A673 (cell line): ENCODE results near the gene CEP131. TPM values are rescaled to one million over a fixed set of nuclear protein-coding genes. Genes with fewer than 3 reads are reported as not detected.

Experiments used
- Bru-seq: library from RNA; stranded (reverse); fragments of 400-500 nt; gene quantifications from one replicate; lab custom pipeline; 2021; lab: Mats Ljungman, UMichigan
- BruChase-seq, 2 experiments: library from RNA; stranded (reverse); fragments of 400-500 nt; gene quantifications; one replicate each; lab custom pipeline; 2021; lab: Mats Ljungman, UMichigan
- BruUV-seq: library from RNA; stranded (reverse); fragments of 400-500 nt; replicated peaks from 2 replicates; lab custom pipeline; 2021; lab: Mats Ljungman, UMichigan
- CTCF ChIA-PET: fragments of 300-600 bp; sonication (Branson Sonifier 250); formaldehyde crosslinking; loops from one replicate; lab custom pipeline; 2022; ENCODE audit warnings: antibody characterized with exemption; lab: Charles Lee
- POLR2A ChIA-PET: fragments of 300-600 bp; sonication (Branson Sonifier 250); formaldehyde crosslinking; loops from one replicate; lab custom pipeline; 2022; ENCODE audit warnings: antibody characterized with exemption; ENCODE audit not compliant: low non-redundant PET; lab: Charles Lee
- DNase-seq: peaks from one replicate; pipeline ENCODE4 v3.0.0-alpha.2; 2015; ENCODE audit warnings: low spot score
- H3K27ac ChIP-seq: fragments of 200-600 bp; sonication (generic); 2 replicates; pipeline ENCODE4 v1.5.1; 2016; ENCODE audit warnings: mixed run types, low read depth, mild to moderate bottlenecking, mixed read lengths, antibody characterized with exemption, low read length; ENCODE audit not compliant: poor library complexity, severe bottlenecking
- H3K27me3 ChIP-seq: fragments of 200-600 bp; sonication (generic); replicated peaks from 2 replicates; pipeline ENCODE4 v1.6.1; 2017; ENCODE audit warnings: mixed run types, low read depth, mild to moderate bottlenecking, mixed read lengths, antibody characterized with exemption, low read length; ENCODE audit not compliant: insufficient read depth, poor library complexity
- H3K36me3 ChIP-seq: fragments of 200-600 bp; sonication (generic); 2 replicates; pipeline ENCODE4 v1.6.1; 2016; ENCODE audit warnings: mixed run types, mild to moderate bottlenecking, mixed read lengths, antibody characterized with exemption, low read length; ENCODE audit not compliant: insufficient read depth, poor library complexity, severe bottlenecking
- H3K4me1 ChIP-seq: fragments of 200-600 bp; sonication (generic); 2 replicates; pipeline ENCODE4 v1.6.1; 2017; ENCODE audit warnings: mixed run types, mild to moderate bottlenecking, mixed read lengths, antibody characterized with exemption, low read length; ENCODE audit not compliant: insufficient read depth, poor library complexity, severe bottlenecking
- H3K4me3 ChIP-seq: fragments of 200-600 bp; sonication (generic); 2 replicates; pipeline ENCODE4 v1.5.1; 2016; ENCODE audit warnings: low read depth, mixed run types, mild to moderate bottlenecking, mixed read lengths, low read length; ENCODE audit not compliant: poor library complexity, severe bottlenecking
- H3K9me3 ChIP-seq: fragments of 200-600 bp; sonication (generic); 2 replicates; pipeline ENCODE4 v1.6.1; 2016; ENCODE audit warnings: mixed run types, low read depth, mild to moderate bottlenecking, mixed read lengths, antibody characterized with exemption, low read length; ENCODE audit not compliant: poor library complexity, severe bottlenecking
- EZH2 ChIP-seq: fragments of 200-600 bp; sonication (generic); IDR thresholded peaks from 2 replicates; pipeline ENCODE4 v1.6.1; 2017; ENCODE audit warnings: borderline replicate concordance, low read depth, mild to moderate bottlenecking, mixed read lengths, antibody characterized with exemption, low read length; ENCODE audit not compliant: poor library complexity, severe bottlenecking
- intact Hi-C: fragments of 100-400 bp; cut with micrococcal nuclease; formaldehyde crosslinking; loops from one replicate; pipeline ENCODE4 v1.10.0; 2022; ENCODE audit not compliant: unreplicated experiment
- long read RNA-seq: library from polyadenylated mRNA; stranded (forward); transcript quantifications from one replicate; pipeline ENCODE4 v2.0.0, GENCODE V29; 2022
- total RNA-seq: library from RNA; stranded (reverse); gene quantifications from 2 replicates; pipeline ENCODE4 v1.2.3, GENCODE V29; 2021
- TF ChIP-seq, protein P1 (sequence below): fragments of 300-800, 200-600 bp; sonication (generic); conservative IDR thresholded peaks from 2 replicates; pipeline ENCODE4 v1.5.1; 2017; ENCODE audit warnings: low read depth, mild to moderate bottlenecking, antibody characterized with exemption, low read length, moderate library complexity, mixed read lengths

The CEP131 gene
- total RNA-seq = 27.1 and 36.3 TPM in 2 replicates
- Bru-seq, nascent RNA = percentile 46 among the genes with signal in this experiment
- percentile 51 among the genes with signal in this experiment for BruChase-seq, experiment 1, labeled RNA remaining after a 2-hour chase
- percentile 60 among the genes with signal in this experiment for BruChase-seq, experiment 2, labeled RNA remaining after a 6-hour chase
- long read RNA-seq, transcript CEP131-203 (26 exons, 3,543 nt) = major isoform, 12 of 82 reads
- long read RNA-seq, transcript CEP131-202 (25 exons, 3,505 nt) = minor isoform, 5 of 82 reads
- long read RNA-seq, transcript CEP131-201 (26 exons, 3,673 nt) = minor isoform, 10 of 82 reads
- long read RNA-seq, partial matches to known transcripts = 20 of 82 reads
- long read RNA-seq, other reads (novel, unspliced or antisense) = 34 of 82 reads

DNA sequence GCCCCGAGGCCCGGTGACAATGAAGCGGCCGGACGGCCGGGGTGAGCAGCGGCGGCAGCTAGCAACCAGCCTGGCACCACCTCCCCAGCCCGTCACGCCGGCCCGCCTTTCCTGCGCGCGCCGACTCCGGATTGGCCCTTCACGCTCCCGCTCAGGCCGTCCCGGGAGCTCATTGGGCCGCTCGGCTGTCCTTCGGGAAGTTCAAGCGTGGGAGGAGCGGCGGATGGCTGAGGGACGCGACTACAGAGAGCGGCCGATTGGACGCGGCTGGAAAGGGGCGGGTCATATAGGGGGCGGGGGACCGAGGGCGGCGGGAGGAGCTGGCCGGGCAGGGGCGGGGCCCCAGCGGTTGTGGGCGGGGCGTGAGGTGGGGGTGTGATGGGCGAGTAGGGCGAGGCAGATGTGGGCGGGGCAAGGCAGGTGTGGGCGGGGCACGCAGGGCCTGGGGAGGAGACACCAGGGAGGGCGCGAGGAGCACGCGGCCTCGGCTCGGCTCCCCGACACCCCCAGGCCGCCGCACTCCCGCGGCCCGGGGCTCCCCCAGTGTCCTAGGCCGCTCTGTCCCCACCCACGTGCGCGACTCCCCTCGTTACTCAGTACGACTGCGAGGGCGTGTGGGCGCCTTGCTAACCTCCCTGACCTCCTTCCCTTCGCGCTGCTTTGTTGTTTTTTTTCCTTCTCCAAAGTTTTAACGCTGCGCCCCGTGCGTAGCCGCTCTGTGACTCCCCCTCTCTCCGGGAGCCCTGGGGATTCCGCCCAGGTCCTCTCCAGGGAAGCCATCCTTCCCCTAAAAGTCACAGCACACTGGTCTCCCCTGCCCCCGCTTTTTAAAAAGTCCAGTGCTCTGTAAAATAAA is at the start of gene CEP131:
TSS of gene CEP131 (minus strand) at position 60 of the 856 bp plus-strand sequence. CDS start 2,909 bp downstream, outside the sequence.
- peaks cover 5% of the 10 kb centered on the region for H3K9me3 ChIP-seq
- ChIA-PET CTCF (interaction anchor here (0.8 to 1.2 kb wide), 3 partner anchors 13 to 126 kb away, joined by 3 read pairs; partner anchors contain the start of genes NDUFAF8 and TEPSIN), POLR2A (interaction anchor here (0.6 kb wide), 2 partner anchors 172 to 196 kb away, joined by 3 read pairs; no protein-coding TSS in a partner anchor)
- no peaks in the 10 kb centered on the region for H3K36me3 ChIP-seq
- H3K27ac ChIP-seq = peak within 1 kb of the TSS; percentile 79
- no TSS peak for BruUV-seq
- intact Hi-C loops = no loop called here
- no peaks in the 10 kb centered on the region for H3K27me3 ChIP-seq
- peaks cover 10% of the 10 kb centered on the region for H3K4me1 ChIP-seq
- TF ChIP-seq, protein P1, sequence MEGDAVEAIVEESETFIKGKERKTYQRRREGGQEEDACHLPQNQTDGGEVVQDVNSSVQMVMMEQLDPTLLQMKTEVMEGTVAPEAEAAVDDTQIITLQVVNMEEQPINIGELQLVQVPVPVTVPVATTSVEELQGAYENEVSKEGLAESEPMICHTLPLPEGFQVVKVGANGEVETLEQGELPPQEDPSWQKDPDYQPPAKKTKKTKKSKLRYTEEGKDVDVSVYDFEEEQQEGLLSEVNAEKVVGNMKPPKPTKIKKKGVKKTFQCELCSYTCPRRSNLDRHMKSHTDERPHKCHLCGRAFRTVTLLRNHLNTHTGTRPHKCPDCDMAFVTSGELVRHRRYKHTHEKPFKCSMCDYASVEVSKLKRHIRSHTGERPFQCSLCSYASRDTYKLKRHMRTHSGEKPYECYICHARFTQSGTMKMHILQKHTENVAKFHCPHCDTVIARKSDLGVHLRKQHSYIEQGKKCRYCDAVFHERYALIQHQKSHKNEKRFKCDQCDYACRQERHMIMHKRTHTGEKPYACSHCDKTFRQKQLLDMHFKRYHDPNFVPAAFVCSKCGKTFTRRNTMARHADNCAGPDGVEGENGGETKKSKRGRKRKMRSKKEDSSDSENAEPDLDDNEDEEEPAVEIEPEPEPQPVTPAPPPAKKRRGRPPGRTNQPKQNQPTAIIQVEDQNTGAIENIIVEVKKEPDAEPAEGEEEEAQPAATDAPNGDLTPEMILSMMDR = no peak
- no peak for TF ChIP-seq EZH2
- H3K4me3 ChIP-seq = peak within 1 kb of the TSS; percentile 98
- DNase-seq = peak; percentile 99

DNA sequence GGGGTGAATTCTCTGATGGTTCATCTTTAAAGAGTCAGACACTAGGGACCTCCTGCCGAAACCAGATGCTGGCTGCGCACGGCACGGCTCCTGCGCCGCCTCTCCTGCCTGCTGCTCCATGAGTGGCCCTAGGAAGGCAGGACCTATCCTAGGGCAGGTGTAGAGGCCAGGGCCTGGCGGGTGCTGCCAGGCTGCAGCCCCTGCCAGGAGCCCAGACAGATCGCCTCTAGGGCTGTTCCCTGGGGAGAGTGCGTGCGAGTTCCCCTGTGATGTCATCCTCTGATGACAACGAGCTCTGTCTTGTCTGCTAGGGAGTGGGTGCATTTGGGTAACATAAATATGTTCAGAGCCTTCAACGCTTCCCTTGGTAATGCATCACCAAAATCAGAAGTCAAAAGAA is 48.5 kb upstream of the CEP131 start:
- no peaks in the 10 kb centered on the region for H3K9me3 ChIP-seq
- H3K4me3 ChIP-seq = no peak overlapping the region
- no peaks in the 10 kb centered on the region for H3K4me1 ChIP-seq
- H3K27me3 ChIP-seq = no peaks in the 10 kb centered on the region
- no peak for DNase-seq
- peaks cover 27% of the 10 kb centered on the region for H3K36me3 ChIP-seq
- no peak overlapping the region for H3K27ac ChIP-seq
- intact Hi-C loops = no loop called here
- BruUV-seq = no TSS peak
- POLR2A ChIA-PET = no interaction called here
- no peak for TF ChIP-seq EZH2
- TF ChIP-seq, protein P1 = no peak
- CTCF ChIA-PET = no interaction called here

DNA sequence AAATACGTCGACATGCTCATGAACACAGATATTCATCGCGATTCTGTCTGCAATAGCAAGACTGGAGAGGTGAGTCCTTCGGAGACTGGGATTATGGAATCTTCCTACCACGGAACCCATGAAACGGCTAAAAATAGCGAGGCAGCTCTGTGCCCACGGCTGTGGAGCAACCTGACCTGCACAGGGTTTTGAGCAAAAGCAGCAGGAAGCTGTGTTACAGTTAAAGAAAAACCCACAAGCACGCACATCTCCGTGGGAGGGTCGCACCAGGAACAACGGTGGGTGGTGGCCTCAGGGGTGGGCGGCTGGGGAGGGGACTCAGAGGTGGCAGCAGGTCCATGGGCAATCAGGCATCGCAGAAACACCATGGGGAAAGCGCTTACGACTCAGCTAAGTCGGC is 47.5 kb upstream of the CEP131 start:
- no peaks in the 10 kb centered on the region for H3K27me3 ChIP-seq
- CTCF ChIA-PET = no interaction called here
- peaks cover 27% of the 10 kb centered on the region for H3K36me3 ChIP-seq
- POLR2A ChIA-PET = no interaction called here
- no peak overlapping the region for H3K4me3 ChIP-seq
- DNase-seq = no peak
- no peaks in the 10 kb centered on the region for H3K4me1 ChIP-seq
- no TSS peak for BruUV-seq
- H3K27ac ChIP-seq = no peak overlapping the region
- no peak for TF ChIP-seq EZH2
- TF ChIP-seq, protein P1 = no peak
- intact Hi-C loops = no loop called here
- H3K9me3 ChIP-seq = no peaks in the 10 kb centered on the region
